ENCODE data around the gene IFIT1B. TPM values are rescaled to one million over a fixed set of nuclear protein-coding genes. Genes with fewer than 3 reads are reported as not detected.
"Not testable (repeated sequence)": the region's sequence is repeated elsewhere in the genome, so short reads cannot be mapped to it uniquely, and the experiment has no call there.

The IFIT1B gene
- total RNA-seq, 1 donor from 2014 or later: 0.81 TPM

DNA sequence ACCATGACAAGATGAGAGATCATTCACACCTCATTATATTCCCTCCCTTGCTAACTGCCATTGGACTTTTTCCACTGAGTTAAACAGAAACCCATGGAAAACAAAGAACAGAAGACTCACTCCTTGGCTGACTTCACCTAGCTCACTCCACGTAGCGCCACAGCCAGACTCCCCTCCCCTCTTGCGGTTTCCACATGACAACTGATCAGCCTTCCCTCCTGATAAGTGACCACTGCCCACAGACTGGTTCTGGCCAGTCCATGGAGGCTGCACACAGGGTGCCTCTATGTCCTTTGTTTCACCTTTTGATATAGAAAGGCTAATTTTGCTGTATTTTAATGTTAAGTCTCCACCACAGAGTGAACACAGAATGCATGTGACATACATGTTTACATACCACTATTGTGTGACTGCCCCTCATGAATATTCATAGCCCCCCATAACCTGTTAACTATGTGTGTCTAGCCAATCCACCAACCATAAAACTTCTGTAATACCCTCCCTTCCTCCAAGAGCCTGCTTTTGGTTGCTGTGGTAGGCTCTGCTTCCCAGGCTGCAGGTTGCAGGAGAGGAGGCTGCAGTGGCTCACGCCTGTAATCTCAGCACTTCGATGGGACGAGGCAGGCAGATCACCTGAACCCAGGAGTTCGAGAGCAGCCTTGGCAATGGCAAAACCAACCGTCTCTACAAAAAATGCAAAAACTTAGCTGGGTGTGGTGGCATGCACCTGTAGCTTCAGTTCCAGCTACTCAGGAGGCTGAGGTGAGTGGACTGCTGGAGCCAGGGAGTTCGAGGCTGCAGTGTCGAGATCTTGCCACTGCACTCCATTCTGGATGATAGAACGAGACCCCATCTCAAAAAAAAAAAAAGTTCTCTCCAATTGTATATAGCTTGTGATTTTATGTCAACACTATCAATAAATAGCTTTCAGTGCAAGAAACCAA lies 26.5 kb downstream of the IFIT1B start:
- no peak for DNase-seq (ENCODE audit: low spot score)
- intact Hi-C loops (cut with DNase I): no loop called here

DNA sequence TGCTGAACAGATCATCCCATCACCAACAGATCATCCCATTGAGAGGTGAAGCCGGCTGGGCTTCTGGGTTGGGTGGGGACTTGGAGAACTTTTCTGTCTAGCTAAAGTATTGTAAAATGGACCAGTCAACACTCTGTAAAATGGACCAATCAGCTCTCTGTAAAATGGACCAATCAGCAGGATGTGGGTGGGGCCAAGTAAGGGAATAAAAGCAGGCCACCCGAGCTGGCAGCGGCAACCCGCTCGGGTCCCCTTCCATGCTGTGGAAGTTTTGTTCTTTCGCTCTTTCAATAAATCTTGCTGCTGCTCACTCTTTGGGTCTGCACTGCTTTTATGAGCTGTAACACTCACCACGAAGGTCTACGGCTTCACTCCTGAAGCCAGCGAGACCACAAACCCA lies 28.3 kb downstream of the IFIT1B start:
- intact Hi-C loops (cut with DNase I); DNase-seq (ENCODE audit: low spot score): not testable (repeated sequence)

DNA sequence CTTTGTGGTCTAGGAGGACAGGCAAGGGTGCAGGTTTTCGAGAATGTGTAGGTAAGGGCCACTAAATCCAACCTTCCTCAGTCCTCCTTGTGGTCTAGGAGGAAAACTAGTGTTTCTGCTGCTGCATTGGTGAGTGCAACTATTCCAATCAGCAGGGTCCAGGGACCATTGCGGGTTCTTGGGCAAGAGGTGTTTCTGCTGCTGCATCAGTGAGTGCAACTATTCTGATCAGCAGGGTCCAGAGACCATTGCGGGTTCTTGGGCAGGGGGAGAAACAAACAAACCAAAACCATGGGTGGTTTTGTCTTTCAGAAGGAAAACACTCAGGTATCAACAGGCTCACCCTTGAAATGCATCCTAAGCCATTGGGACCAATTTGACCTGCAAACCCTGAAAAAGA lies 29.9 kb downstream of the IFIT1B start:
- intact Hi-C loops (cut with DNase I); DNase-seq (ENCODE audit: low spot score): not testable (repeated sequence)

DNA sequence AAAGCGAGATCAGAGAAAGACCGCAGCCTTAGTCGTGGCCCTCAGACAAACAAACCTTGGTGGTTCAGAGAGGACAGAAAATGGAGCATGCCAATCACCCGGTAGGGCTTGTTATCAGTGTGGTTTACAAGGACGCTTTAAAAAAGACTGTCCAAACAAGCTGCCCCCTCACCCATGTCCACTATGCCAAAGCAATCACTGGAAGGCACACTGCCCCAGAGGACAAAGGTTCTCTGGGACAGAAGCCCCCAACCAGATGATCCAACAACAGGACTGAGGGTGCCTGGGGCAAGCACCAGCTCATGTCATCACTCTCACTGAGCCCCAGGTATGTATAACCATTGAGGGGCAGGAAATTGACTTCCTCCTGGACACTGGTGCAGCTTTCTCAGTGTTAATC lies 31.4 kb downstream of the IFIT1B start:
- DNase-seq (ENCODE audit: low spot score); intact Hi-C loops (cut with DNase I): not testable (repeated sequence)

DNA sequence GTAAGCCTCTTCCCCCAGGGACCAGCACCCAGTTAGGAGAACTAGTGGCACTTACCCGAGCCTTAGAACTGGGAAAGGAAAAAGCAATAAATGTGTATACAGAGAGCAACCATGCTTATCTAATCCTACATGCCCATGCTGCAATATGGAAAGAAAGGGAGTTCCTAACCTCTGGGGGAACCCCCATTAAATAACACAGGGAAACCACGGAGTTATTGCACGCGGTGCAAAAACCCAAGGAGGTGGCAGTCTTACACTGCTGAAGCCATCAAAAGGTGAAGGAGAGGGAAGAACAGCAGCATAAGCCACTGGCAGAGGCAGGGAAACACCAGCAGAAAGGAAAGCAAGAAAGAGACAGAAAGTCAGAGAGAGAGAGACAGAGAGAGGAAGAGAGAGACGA lies 32.7 kb downstream of the IFIT1B start:
- intact Hi-C loops (cut with DNase I); DNase-seq (ENCODE audit: low spot score): not testable (repeated sequence)

DNA sequence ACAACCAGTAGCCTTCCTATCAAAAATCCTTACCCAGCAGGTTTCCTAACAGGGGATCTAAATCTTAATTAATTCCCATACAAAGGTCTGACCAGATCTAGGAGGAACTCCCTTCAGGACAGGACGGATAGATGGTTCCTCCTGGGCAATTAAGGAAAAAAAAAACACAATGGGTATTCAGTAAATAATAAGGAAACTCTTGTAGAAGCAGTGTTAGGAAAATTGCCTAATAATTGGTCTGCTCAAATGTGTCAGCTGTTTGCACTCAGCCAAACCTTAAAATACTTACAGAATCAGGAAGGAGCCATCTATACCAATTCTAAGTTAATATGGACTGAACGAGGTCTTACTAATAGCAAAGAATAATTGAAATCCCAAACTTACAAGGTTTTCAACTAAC lies 33.3 kb downstream of the IFIT1B start:
- intact Hi-C loops (cut with DNase I); DNase-seq (ENCODE audit: low spot score): not testable (repeated sequence)

DNA sequence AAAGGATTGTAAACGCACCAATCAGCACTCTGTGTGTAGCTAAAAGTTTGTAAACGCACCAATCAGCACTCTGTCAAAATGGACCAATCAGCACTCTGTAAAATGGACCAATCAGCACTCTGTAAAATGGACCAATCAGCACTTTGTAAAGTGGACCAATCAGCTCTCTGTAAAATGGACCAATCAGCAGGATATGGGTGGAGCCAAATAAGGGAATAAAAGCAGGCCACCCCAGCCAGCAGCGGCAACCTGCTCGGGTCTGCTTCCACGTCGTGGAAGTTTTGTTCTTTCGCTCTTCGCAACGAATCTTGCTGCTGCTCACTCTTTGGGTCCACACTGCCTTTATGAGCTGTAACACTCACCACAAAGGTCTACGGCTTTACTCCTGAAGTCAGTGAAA lies 34.4 kb downstream of the IFIT1B start:
- intact Hi-C loops (cut with DNase I); DNase-seq (ENCODE audit: low spot score): not testable (repeated sequence)

DNA sequence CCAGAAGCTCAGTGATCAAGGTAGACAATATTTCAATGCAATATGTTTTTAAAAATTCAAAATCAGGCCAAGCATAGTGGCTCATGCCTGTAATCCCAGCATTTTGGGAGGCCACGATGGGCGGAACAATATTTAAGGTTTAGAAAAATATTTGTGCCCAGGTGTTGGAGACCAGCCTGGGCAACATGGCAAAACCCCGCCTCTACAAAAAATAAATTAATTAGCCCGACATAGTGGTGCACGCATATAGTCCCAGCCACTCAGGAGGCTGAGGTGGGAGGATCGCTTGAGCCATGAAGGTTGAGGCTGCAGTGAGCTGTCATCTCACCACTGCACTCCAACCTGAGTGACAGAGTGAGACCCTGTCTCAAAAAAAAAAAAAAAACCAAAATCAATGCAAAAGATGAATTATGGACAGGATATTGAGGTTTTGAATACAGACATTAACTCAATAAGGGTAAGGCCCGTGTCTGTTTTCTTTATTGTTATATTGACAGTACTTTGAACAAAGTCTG lies 35.6 kb downstream of the IFIT1B start:
- DNase-seq (ENCODE audit: low spot score): no peak
- intact Hi-C loops (cut with DNase I): no loop called here

DNA sequence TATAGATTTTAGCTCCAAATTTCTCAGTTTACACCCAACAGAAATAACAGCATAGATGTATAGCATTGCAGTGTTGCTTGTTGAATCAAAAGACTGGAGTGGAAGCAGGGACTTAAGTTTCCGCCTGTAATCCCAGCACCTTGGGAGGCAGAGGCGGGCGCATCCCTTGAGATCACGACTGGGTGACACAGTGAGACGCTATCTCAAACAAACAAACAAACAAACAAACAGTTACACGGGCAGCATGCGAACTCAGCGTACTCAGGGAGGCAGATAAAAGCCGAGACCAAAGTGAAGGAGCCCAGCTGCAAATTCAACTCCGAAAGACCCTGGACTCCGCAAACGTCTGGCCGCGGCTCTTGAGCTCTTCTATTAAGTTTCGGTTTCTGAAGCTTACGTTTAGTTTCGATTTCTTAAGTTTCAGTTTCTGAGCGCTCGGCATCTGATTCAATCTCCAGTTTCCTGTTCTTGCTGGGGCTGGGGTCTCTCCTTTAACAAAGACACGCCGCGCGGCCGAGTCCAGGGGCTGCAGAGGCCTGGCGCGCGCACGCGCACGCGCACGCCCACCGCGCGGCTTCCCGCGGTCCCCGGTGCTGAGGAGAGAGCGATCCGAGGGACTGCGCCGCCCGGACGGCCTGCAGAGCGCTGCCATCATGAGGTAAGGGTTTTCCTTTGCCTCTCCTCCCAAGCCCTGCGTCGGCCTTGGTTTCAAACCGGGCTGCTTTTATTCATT lies 36.5 kb downstream of the IFIT1B start, which contains the start of gene IFIT5:
Gene IFIT5 (plus strand): TSS at position 423 of the 733 bp plus-strand sequence. CDS start 231 bp downstream, at position 654.
- intact Hi-C loops (cut with DNase I): loop anchor here (2.0 kb wide), 1 partner anchor 22 kb away; the partner anchor contains the start of gene IFIT1
- DNase-seq (ENCODE audit: low spot score): peak; percentile 89

DNA sequence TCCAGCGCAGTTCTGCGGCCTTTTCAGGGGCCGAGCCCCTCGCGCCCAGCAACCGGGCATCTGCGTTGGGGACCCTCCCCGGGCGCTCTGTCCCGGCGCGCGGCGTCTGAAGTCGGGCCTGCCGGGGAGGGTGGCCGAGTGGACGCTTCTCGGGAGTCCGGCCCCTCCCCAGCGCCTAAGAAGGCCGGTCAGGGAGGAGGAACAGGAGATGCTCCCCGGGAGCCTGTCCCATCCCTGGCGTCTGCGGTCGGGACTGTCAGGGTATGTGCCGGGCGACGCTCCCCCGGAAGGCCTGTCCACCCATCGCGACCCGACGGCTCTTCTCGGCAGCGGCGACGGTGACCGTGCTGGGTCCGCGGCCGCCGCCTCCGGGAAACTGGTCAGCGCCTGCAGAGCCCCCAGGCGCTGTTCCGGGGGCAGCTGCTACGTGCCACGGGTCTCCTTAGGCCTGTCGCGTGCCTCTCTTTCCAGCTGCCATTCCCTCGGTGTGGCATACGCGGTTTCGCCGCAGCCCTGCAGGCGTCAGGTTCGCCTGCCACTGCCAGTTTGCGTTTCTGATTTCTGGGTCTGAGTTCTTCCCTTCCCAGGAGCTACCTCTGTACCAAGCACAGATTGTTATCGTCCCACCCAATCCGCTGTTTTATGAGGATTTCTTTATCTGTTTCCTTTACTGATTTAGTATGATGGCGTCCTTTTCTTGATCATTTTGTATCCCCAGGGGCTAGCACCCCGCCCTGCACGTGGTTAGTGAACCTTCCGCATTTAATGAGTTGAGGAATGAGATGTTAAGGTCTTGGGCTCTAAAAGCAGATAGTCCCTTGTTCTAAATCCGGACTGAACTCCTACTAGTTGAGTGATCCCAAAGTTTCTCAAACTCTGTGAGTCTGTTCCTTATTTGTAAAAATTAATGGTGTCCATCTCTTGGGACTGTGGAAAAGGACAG lies 37.3 kb downstream of the IFIT1B start:
- intact Hi-C loops (cut with DNase I): loop anchor here (2.0 kb wide), 1 partner anchor 22 kb away; the partner anchor contains the start of gene IFIT1
- peak; percentile 83 for DNase-seq (ENCODE audit: low spot score)

DNA sequence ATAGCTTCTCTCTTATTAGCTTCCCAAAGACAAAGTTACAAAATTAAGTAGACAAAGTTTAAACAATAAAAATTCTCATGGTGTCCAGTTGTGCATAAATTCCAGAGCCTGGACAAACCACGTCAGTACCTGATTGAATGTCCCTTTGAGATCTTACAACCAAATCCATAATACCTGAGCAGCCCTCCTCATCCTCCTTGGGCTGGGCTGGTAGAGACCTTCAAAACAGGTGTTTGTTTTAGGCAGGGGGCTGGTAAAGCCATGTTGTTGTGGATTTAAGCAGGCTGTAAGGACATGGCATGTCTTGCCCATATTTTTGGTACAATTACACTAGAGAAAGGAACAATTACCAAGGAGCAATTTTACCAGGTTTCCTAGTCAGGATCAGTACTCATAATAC lies 38.6 kb downstream of the IFIT1B start:
- intact Hi-C loops (cut with DNase I): no loop called here
- DNase-seq (ENCODE audit: low spot score): no peak

DNA sequence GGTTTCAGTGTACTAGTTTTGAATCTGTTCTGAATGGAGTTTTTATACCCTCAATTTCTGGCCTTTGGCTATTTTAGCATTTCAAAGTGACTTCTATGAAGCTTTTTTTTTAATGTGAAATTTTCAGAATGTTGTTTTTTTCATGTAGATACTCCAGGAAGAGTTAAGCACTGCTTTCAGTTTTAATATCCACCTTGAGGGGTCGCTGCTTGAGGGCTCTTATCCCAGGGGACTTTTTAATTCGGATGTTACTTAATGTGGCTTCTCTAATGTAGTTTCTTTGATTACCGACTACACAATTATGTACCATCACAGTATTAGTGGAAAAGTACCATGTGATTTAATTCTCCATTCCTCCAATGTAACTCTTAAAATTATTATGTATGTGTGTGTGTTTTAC lies 41.7 kb downstream of the IFIT1B start:
- no peak for DNase-seq (ENCODE audit: low spot score)
- intact Hi-C loops (cut with DNase I): no loop called here

DNA sequence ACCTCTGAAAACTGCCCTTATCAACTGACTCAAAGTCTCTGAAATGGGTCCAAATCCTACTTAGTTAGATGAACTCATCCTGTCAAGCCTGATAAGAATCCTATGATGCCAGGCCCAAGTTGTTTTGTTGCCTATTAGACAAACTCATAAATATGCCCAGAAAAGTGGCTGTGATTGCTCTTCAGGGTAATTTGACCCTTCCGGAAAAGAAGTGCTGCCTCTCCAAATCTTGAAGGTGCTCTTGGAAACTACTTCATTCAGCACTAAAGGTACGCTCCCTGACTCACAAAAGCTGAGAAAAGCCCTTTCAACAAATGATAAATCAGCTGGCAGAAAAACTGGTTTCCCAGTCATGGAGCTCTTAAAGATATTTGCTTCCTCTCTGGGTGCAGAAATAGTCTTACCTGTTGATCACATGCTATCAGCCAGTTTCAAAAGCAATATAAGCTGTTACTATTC lies 43.2 kb downstream of the IFIT1B start:
- DNase-seq (ENCODE audit: low spot score): no peak
- intact Hi-C loops (cut with DNase I): no loop called here

DNA sequence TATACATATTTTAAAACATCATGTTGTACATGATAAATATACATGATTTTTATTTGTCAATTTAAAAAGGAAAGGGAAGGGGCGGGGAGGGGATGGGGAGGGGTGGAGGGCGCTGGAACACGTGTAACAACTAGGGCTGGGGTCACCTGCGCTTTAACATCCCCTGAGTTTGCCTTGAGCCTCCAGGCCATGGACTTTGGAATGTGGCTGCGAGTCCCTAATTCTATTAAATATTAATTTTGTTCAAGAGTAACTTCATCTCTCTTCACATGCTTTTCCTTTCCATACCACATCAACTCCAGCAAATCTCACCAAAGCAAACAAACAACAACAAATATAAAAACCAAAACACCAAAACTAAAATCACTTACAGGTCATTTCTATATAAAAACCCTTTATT lies 47.1 kb downstream of the IFIT1B start:
- no peak for DNase-seq (ENCODE audit: low spot score)
- intact Hi-C loops (cut with DNase I): loop anchor here (5.0 kb wide), 2 partner anchors 52 to 277 kb away; partner anchors contain the start of gene KIF20B

DNA sequence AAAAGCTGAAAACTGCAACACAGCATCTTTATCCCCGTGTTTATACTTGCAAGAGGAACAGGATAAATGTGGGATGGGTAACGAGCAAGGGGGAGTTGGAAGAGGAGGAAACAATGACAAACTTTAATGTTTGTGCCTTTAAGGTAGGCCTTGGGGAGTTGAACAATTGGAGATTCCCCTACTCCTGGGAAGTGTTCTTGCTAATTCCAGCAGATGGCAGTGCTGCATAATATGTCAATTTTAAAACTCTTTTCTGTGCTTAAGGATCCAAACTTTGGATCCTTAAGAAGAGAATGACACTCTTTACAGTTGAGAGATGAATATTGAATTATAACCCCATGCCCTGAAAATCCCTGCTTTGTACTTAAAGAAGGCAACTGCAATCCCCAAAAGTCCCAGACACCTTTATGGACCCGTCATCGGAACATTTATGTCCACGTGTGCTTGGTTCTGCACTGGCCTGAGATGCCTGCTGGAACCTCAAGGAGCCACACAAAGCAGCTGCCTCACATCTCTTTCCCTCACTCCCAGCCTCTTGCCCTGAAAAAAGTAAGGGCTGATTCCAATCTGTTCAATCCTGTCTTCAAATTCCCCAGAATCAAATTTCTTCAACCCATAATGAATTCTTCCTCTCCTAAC lies 48.5 kb downstream of the IFIT1B start:
- no peak for DNase-seq (ENCODE audit: low spot score)
- intact Hi-C loops (cut with DNase I): loop anchor here (2.0 to 5.0 kb wide), 3 partner anchors 51 to 276 kb away; partner anchors contain the start of gene KIF20B

DNA sequence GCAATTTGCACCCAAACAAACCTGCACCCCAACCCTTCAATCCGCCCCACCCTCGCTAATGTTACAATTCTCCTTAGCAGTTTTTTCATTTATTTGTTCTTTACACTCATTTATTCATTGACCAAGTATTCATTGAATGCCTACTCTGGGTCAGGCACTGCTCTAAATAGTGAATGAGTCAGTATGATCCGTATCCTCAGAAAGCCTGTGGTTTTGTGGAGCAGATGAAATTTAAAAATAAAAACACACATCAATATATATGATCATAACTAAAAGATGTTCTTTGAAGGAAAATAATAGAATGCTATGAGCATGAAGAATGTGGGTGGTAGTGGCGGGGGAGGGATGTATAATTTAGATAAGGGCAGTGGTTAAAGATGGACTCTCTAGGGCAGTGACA lies 49.8 kb downstream of the IFIT1B start:
- DNase-seq (ENCODE audit: low spot score): no peak
- intact Hi-C loops (cut with DNase I): loop anchor here (2.0 to 5.0 kb wide), 3 partner anchors 50 to 275 kb away; partner anchors contain the start of gene KIF20B

DNA sequence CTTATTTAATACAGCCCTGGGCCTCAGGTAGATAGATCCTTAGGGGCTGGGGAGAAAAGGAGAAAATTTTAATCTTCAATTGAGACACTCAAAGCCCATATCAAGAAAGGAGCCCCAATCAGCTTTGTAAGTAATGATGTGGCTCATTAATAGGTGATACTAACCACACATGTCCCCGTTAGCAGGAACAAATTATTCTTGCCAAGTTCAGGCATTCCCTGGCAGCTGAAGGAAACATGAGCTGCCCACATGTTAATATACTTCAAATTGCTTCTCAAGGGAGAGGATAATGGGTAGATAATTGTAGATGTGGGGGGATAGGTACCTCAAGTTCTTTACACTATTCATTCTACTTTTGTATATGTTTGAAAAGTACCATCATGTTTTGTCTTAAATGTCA lies 51.0 kb downstream of the IFIT1B start:
- no peak for DNase-seq (ENCODE audit: low spot score)
- intact Hi-C loops (cut with DNase I): loop anchor here (5.0 kb wide), 2 partner anchors 48 to 273 kb away; partner anchors contain the start of gene KIF20B

DNA sequence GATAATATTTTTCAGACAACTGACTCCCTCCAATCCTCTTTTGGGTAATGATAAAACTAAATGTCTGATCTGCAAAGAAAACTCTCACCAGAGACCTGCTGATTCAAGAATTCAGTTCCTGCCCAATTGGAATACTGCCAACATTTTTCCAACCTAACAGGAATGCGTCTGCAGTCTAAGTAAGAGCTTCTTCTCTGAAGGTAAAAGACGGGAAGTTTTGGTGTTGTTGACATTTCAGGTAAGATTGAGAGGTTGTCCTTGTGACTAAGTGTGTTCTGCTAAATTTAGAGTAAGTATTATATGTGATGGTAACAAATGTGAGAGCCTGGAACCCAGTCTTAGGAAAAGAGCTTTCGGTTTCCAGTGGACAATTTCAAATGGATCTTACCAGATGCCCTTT lies 54.1 kb downstream of the IFIT1B start:
- intact Hi-C loops (cut with DNase I): no loop called here
- no peak for DNase-seq (ENCODE audit: low spot score)

Measured in cardiac septum (tissue), 1 donor.